ENCODE results near the gene AHRR.
"Not testable (repeated sequence)": the region's sequence is repeated elsewhere in the genome, so short reads cannot be mapped to it uniquely, and the experiment has no call there.

DNA sequence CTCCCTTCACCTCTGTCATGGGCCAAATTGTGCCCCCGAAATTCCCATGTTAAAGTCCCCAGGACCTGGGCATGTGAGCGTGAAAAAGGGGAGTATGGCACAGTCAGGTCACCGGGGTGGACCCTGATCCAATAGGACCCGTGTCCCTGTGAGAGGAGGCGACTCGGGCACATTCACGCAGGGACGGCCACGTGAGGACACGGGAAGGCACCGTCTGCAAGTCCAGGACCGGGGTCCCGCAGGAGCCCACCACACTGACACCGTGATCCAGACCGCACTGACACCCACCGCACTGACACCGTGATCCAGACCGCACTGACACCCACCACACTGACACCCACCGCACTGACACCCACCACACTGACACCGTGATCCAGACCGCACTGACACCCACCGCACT, 165.1 kb downstream of the AHRR start:
- TF ChIP-seq, protein P1, sequence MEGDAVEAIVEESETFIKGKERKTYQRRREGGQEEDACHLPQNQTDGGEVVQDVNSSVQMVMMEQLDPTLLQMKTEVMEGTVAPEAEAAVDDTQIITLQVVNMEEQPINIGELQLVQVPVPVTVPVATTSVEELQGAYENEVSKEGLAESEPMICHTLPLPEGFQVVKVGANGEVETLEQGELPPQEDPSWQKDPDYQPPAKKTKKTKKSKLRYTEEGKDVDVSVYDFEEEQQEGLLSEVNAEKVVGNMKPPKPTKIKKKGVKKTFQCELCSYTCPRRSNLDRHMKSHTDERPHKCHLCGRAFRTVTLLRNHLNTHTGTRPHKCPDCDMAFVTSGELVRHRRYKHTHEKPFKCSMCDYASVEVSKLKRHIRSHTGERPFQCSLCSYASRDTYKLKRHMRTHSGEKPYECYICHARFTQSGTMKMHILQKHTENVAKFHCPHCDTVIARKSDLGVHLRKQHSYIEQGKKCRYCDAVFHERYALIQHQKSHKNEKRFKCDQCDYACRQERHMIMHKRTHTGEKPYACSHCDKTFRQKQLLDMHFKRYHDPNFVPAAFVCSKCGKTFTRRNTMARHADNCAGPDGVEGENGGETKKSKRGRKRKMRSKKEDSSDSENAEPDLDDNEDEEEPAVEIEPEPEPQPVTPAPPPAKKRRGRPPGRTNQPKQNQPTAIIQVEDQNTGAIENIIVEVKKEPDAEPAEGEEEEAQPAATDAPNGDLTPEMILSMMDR (IDR thresholded peaks at IDR 0.05), result not testable (repeated sequence)
- not testable (repeated sequence) for TF ChIP-seq POLR2A (IDR thresholded peaks at IDR 0.05)
